ENCODE data around the gene RANBP1. TPM values are rescaled to one million over a fixed set of nuclear protein-coding genes. Genes with fewer than 3 reads are reported as not detected.
A peak's percentile ranks its signal among the peaks of the same experiment; 100 is the strongest.

Gene RANBP1
- total and polyA plus RNA-seq, 3 donors from 2014 or later: 247 to 318 (median 284) TPM

- Histone ChIP-seq H3K9me3 (no peaks in the 10 kb centered on the region), H3K27ac (no peak overlapping the region), H3K4me3 (no peak overlapping the region), H3K4me1 (peaks cover 4% of the 10 kb centered on the region), H3K36me3 (ENCODE audit: low read depth, missing control alignments) (no peaks in the 10 kb centered on the region), H3K27me3 (no peaks in the 10 kb centered on the region)
- TF ChIP-seq, protein P1, sequence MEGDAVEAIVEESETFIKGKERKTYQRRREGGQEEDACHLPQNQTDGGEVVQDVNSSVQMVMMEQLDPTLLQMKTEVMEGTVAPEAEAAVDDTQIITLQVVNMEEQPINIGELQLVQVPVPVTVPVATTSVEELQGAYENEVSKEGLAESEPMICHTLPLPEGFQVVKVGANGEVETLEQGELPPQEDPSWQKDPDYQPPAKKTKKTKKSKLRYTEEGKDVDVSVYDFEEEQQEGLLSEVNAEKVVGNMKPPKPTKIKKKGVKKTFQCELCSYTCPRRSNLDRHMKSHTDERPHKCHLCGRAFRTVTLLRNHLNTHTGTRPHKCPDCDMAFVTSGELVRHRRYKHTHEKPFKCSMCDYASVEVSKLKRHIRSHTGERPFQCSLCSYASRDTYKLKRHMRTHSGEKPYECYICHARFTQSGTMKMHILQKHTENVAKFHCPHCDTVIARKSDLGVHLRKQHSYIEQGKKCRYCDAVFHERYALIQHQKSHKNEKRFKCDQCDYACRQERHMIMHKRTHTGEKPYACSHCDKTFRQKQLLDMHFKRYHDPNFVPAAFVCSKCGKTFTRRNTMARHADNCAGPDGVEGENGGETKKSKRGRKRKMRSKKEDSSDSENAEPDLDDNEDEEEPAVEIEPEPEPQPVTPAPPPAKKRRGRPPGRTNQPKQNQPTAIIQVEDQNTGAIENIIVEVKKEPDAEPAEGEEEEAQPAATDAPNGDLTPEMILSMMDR (IDR thresholded peaks at IDR 0.05): no peak
- DNase-seq: no peak
- 51% methylated on average over 14 of the region's 14 CpGs; no CpG with 5 or more reads in 1 of the 2 donors for WGBS, 2 donors
- intact Hi-C loops (cut with DNase I; ENCODE audit: low total_unique reads): loop anchor here (5.0 kb wide), 2 partner anchors 113 to 128 kb away; partner anchors contain the start of gene RTN4R
Observed at GRCh38 chr22:20154602-20155187, 38.8 kb downstream of the RANBP1 start.

- no peaks in the 10 kb centered on the region for H3K36me3 ChIP-seq (ENCODE audit: low read depth, missing control alignments)
- H3K4me1 ChIP-seq: peaks cover 4% of the 10 kb centered on the region
- no peak for DNase-seq
- H3K9me3 ChIP-seq: no peaks in the 10 kb centered on the region
- no peaks in the 10 kb centered on the region for H3K27me3 ChIP-seq
- WGBS, 2 donors: 62 to 76% methylated on average over 9 to 29 of the region's 30 CpGs
- intact Hi-C loops (cut with DNase I; ENCODE audit: low total_unique reads): loop anchor here (5.0 kb wide), 2 partner anchors 112 to 127 kb away; partner anchors contain the start of gene RTN4R
- H3K27ac ChIP-seq: no peak overlapping the region
- TF ChIP-seq, protein P1 (IDR thresholded peaks at IDR 0.05): no peak
- no peak for TF ChIP-seq POLR2A (IDR thresholded peaks at IDR 0.05)
- H3K4me3 ChIP-seq: no peak overlapping the region
Observed at GRCh38 chr22:20155330-20156041, 39.6 kb downstream of the RANBP1 start.

- Histone ChIP-seq H3K36me3 (ENCODE audit: low read depth, missing control alignments) (no peaks in the 10 kb centered on the region), H3K4me3 (no peak overlapping the region), H3K27ac (no peak overlapping the region), H3K27me3 (no peaks in the 10 kb centered on the region), H3K9me3 (no peaks in the 10 kb centered on the region), H3K4me1 (peaks cover 4% of the 10 kb centered on the region)
- TF ChIP-seq, protein P1 (IDR thresholded peaks at IDR 0.05): no peak
- no peak for TF ChIP-seq POLR2A (IDR thresholded peaks at IDR 0.05)
- intact Hi-C loops (cut with DNase I; ENCODE audit: low total_unique reads): loop anchor here (5.0 kb wide), 2 partner anchors 111 to 126 kb away; partner anchors contain the start of gene RTN4R
- no peak for DNase-seq
- 56 to 82% methylated on average over 4 to 7 of the region's 7 CpGs for WGBS, 2 donors
Observed at GRCh38 chr22:20156042-20156389, 40.1 kb downstream of the RANBP1 start.

GRCh38 chr22:20156611-20157429, 40.9 kb downstream of the RANBP1 start:
- peaks cover 4% of the 10 kb centered on the region for H3K4me1 ChIP-seq
- H3K27ac ChIP-seq: no peak overlapping the region
- H3K36me3 ChIP-seq (ENCODE audit: low read depth, missing control alignments): no peaks in the 10 kb centered on the region
- no peaks in the 10 kb centered on the region for H3K9me3 ChIP-seq
- H3K27me3 ChIP-seq: no peaks in the 10 kb centered on the region
- H3K4me3 ChIP-seq: no peak overlapping the region
- DNase-seq: peak; percentile 95
- intact Hi-C loops (cut with DNase I; ENCODE audit: low total_unique reads): loop anchor here (5.0 kb wide), 2 partner anchors 110 to 125 kb away; partner anchors contain the start of gene RTN4R
- TF ChIP-seq POLR2A (IDR thresholded peaks at IDR 0.05): no peak
- TF ChIP-seq, protein P1 (IDR thresholded peaks at IDR 0.05): peak; percentile 99 to 100 (median 100)
- 50 to 84% methylated on average over 6 to 17 of the region's 17 CpGs for WGBS, 2 donors
